Measurements from ENCODE around the gene PACSIN3. TPM values are rescaled to one million over a fixed set of nuclear protein-coding genes. Genes with fewer than 3 reads are reported as not detected.

The PACSIN3 gene
- total and polyA plus RNA-seq, 2 of the 13 experiments (the other 11 are each of a cell fraction or from before 2014, with no cell fraction given) = 47.9 to 93.3 TPM

DNA sequence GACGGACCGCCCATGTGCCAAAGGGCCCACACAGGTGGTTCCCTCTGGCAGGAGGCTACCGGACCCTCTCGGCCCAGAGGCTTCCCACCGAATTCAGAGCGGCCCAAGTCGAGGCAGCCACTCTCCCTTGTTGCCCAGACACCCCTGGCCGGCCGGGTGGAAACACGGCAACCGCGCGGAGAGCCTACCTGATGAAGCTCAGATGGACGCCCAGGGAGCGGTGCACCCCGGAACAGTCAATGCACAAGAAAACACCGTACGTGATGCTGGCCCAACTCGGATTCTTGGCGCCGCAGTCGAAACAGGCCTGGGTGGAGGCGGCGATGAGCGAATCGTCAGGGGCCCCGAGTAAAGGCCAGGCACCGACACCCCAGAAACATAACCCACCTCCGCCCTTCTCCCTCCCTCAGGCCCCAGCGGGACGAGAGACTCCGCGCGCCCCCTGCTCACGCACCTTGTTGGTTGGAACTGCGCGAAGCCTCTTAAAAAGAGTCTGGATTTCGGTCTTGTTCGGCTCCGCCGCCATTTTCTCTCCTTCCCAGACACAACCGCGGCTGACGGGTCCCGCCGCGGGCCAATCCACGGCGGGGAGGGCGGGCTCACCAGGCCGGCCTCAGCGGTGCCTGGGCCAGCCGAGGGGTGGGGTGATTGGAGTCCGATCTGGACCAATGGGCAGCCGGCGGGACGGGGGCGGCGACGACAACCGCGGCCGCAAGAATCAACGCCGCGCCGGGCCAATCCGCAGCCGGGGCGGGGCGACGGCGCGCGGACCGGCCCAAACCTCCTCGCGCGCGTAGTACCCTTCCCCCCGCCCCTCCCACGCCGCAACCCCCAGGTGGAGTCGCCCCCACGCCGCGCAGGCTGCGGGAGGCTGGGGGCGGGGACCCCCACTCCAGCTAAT, 9.7 kb downstream of the PACSIN3 start, which contains the start of gene ARFGAP2 (continued):
- TF ChIP-seq ATAD3A (CRISPR knock-in tag; IDR thresholded peaks at IDR 0.05) = no peak
- no peak for TF ChIP-seq ZNF253 (CRISPR knock-in tag; IDR thresholded peaks at IDR 0.05; ENCODE audit: borderline replicate concordance)
- no peak for TF ChIP-seq NAIF1 (CRISPR knock-in tag; IDR thresholded peaks at IDR 0.05; ENCODE audit: borderline replicate concordance)
- no peak; the same call in 1 of the 2 replicates for TF ChIP-seq KLF6 (CRISPR knock-in tag; IDR thresholded peaks at IDR 0.05)
- TF ChIP-seq MATR3 (CRISPR knock-in tag; IDR thresholded peaks at IDR 0.05) = no peak
- TF ChIP-seq, protein P1, sequence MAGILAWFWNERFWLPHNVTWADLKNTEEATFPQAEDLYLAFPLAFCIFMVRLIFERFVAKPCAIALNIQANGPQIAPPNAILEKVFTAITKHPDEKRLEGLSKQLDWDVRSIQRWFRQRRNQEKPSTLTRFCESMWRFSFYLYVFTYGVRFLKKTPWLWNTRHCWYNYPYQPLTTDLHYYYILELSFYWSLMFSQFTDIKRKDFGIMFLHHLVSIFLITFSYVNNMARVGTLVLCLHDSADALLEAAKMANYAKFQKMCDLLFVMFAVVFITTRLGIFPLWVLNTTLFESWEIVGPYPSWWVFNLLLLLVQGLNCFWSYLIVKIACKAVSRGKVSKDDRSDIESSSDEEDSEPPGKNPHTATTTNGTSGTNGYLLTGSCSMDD (CRISPR knock-in tag; IDR thresholded peaks at IDR 0.05) = no peak
- TF ChIP-seq, protein P2, sequence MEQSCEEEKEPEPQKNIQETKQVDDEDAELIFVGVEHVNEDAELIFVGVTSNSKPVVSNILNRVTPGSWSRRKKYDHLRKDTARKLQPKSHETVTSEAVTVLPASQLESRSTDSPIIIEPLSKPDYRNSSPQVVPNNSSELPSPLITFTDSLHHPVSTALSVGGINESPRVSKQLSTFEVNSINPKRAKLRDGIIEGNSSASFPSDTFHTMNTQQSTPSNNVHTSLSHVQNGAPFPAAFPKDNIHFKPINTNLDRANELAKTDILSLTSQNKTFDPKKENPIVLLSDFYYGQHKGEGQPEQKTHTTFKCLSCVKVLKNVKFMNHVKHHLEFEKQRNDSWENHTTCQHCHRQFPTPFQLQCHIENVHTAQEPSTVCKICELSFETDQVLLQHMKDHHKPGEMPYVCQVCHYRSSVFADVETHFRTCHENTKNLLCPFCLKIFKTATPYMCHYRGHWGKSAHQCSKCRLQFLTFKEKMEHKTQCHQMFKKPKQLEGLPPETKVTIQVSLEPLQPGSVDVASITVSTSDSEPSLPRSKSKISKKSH (CRISPR knock-in tag; IDR thresholded peaks at IDR 0.05; ENCODE audit: borderline replicate concordance) = no peak; the same call in 1 of the 2 replicates
- TF ChIP-seq ZNF101 (CRISPR knock-in tag; IDR thresholded peaks at IDR 0.05; ENCODE audit: borderline replicate concordance, low read depth) = no peak; the same call in 1 of the 2 replicates
- TF ChIP-seq ZBTB7B (CRISPR knock-in tag; IDR thresholded peaks at IDR 0.05) = no peak
- TF ChIP-seq SYNCRIP (IDR thresholded peaks at IDR 0.05; ENCODE audit: insufficient read depth, low read depth, low read length) = no peak
- TF ChIP-seq ZNF850 (CRISPR knock-in tag; conservative IDR thresholded peaks at IDR 0.05) = 0 out of 2 replicates have a peak, but pooled peaks have one; percentile 14
- TF ChIP-seq FIP1L1 (IDR thresholded peaks at IDR 0.05; ENCODE audit: borderline replicate concordance, insufficient read depth, low read depth, low read length) = peak; percentile 89; the same call in 1 of the 2 replicates
- no peak for TF ChIP-seq EP300 (IDR thresholded peaks at IDR 0.05; ENCODE audit: low read depth in 2 of 2, low read length in 2 of 2)
- TF ChIP-seq EP300 (CRISPR knock-in tag; IDR thresholded peaks at IDR 0.05; ENCODE audit: borderline replicate concordance) = no peak; the same call in 1 of the 2 replicates
- TF ChIP-seq RAD51 (IDR thresholded peaks at IDR 0.05; ENCODE audit: borderline replicate concordance) = no peak
- TF ChIP-seq CBX5 (CRISPR knock-in tag; IDR thresholded peaks at IDR 0.05; ENCODE audit: borderline replicate concordance) = no peak
- TF ChIP-seq CBFB (CRISPR knock-in tag; IDR thresholded peaks at IDR 0.05) = 0 out of 2 replicates have a peak, but pooled peaks have one; percentile 33
- no peak for TF ChIP-seq RFXANK (CRISPR knock-in tag; IDR thresholded peaks at IDR 0.05)
- TF ChIP-seq, protein P3, sequence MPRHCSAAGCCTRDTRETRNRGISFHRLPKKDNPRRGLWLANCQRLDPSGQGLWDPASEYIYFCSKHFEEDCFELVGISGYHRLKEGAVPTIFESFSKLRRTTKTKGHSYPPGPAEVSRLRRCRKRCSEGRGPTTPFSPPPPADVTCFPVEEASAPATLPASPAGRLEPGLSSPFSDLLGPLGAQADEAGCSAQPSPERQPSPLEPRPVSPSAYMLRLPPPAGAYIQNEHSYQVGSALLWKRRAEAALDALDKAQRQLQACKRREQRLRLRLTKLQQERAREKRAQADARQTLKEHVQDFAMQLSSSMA (CRISPR knock-in tag; IDR thresholded peaks at IDR 0.05) = no peak
- TF ChIP-seq, protein P4, sequence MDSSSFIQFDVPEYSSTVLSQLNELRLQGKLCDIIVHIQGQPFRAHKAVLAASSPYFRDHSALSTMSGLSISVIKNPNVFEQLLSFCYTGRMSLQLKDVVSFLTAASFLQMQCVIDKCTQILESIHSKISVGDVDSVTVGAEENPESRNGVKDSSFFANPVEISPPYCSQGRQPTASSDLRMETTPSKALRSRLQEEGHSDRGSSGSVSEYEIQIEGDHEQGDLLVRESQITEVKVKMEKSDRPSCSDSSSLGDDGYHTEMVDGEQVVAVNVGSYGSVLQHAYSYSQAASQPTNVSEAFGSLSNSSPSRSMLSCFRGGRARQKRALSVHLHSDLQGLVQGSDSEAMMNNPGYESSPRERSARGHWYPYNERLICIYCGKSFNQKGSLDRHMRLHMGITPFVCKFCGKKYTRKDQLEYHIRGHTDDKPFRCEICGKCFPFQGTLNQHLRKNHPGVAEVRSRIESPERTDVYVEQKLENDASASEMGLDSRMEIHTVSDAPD (CRISPR knock-in tag; IDR thresholded peaks at IDR 0.05) = 0 out of 2 replicates have a peak, but pooled peaks have one; percentile 2
- no peak for TF ChIP-seq ATF7 (IDR thresholded peaks at IDR 0.05)
- no peak for TF ChIP-seq ATF7 (CRISPR knock-in tag; IDR thresholded peaks at IDR 0.05)
- TF ChIP-seq MYNN (CRISPR knock-in tag; IDR thresholded peaks at IDR 0.05; ENCODE audit: low read depth) = 0 out of 2 replicates have a peak, but pooled peaks have one; percentile 24
- TF ChIP-seq RARA (CRISPR knock-in tag; IDR thresholded peaks at IDR 0.05) = no peak
- no peak for TF ChIP-seq PLRG1 (conservative IDR thresholded peaks at IDR 0.05)
- no peak; the same call in 1 of the 2 replicates for TF ChIP-seq DR1 (CRISPR knock-in tag; IDR thresholded peaks at IDR 0.05)
- TF ChIP-seq ZNF263 (CRISPR knock-in tag; IDR thresholded peaks at IDR 0.05) = no peak
